LNCaP clone FGC (cell line): Measurements from ENCODE around the gene TMEM59L.
"Not testable (repeated sequence)": the region's sequence is repeated elsewhere in the genome, so short reads cannot be mapped to it uniquely, and the experiment has no call there.

Experiments
- DNase-seq: peaks from one replicate; pipeline ENCODE4 v3.0.0-alpha.2; 2011; ENCODE audit warnings: low read depth
- H3K4me3 ChIP-seq: 2 replicates; pipeline ENCODE4 v1.5.1; 2011; ENCODE audit warnings: mild to moderate bottlenecking, low read depth, low read length, control low read depth
- TF ChIP-seq, protein P1 (sequence below): IDR thresholded peaks from 2 replicates; pipeline ENCODE4 v1.5.1; 2012; ENCODE audit warnings: mild to moderate bottlenecking; ENCODE audit not compliant: control insufficient read depth, insufficient read depth; ENCODE audit errors: extremely low read depth

TMEM59L gene

DNA sequence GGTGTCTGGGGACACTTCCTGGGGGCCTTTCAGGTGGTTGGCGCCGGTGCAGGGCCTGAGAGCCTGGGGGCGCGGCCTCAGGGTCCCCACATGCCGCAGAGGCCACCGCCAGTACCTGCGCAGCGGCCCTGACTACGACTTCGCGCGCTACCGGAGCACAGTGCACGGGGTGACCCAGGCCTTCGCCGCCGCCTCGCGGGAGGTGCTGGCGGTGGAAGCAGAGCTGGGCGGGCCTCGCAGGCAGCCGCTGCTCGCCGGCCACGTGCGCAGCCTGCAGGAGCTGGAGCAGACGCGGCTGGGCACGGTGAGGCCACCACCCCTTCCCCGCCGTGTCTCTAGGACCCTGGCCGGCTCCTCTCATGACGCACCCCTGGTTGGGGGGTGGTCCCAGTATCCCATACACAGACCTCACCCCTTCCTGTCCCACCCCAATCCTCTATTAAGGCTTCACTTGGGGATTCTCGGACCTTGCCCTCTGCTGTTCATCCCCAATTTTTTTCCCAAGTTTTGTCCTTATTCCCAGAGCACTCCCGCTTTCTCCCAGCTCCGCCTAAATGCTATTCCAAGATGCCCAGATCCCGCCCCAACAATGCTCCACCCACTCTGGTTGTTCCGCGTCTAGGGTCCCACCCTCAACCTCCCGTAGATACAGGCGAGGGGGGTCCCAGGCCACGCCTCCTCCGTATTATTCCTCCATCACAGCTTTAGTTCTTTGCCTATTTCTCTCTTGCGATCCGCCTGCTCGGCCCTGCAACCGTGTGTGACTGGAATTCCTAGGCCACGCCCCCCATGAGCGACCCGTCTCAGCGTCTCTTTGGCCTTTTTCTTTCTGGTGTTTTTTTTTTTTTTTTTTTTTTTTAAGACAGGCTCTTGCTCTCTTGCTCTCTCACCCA is 23.0 kb upstream of the TMEM59L start:
- TF ChIP-seq, protein P1, sequence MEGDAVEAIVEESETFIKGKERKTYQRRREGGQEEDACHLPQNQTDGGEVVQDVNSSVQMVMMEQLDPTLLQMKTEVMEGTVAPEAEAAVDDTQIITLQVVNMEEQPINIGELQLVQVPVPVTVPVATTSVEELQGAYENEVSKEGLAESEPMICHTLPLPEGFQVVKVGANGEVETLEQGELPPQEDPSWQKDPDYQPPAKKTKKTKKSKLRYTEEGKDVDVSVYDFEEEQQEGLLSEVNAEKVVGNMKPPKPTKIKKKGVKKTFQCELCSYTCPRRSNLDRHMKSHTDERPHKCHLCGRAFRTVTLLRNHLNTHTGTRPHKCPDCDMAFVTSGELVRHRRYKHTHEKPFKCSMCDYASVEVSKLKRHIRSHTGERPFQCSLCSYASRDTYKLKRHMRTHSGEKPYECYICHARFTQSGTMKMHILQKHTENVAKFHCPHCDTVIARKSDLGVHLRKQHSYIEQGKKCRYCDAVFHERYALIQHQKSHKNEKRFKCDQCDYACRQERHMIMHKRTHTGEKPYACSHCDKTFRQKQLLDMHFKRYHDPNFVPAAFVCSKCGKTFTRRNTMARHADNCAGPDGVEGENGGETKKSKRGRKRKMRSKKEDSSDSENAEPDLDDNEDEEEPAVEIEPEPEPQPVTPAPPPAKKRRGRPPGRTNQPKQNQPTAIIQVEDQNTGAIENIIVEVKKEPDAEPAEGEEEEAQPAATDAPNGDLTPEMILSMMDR: peak; percentile 39; the same call in 1 of the 2 replicates
- H3K4me3 ChIP-seq: peak overlapping the region; percentile 84
- DNase-seq: peak; percentile 30

DNA sequence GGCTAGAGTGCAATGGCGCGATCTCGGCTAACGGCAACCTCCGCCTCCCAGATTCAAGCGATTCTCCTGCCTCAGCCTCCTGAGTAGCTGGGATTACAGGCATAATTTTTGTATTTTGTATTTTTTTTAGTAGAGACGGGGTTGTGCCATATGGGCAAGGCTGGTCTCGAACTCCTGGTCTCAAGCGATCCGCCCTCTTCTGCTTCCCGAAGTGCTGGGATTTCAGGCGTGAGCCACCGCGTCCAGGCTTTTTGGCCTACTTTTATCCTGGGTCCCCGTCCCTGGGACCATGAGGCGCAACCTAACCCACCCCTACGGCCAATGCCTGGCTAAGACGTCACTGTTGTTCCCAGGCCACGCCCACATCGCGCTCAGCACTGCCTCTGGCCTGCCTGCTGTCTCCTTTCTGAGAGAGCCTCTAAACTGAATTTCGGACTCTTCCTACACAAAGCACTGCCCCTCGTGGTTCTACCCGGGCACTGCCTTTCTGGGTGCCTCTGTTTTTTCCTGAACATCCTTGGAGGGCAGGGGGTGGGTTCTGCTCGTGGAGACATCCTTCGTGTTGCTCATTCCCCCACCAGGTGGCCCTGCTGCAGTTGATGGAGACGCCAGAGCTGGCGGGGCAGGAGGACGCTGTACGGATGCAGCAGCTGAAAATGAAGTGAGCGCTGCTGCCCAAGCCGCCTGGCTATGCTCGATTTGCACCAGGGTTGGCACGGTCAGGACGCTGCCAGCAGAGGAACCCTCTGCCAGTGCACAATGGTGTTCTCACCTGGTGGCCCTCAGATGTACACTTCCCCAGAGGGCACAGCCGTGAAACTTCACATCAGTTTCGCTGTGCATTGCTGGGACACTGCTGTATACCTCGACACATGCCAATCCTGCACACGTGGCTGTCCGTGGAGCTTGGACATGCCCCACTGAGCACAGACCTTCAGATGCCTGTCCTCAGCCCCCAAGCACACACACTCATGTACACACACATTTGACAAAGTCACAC is 22.1 kb upstream of the TMEM59L start:
- DNase-seq: no peak
- TF ChIP-seq, protein P1: no peak
- no peak overlapping the region for H3K4me3 ChIP-seq

DNA sequence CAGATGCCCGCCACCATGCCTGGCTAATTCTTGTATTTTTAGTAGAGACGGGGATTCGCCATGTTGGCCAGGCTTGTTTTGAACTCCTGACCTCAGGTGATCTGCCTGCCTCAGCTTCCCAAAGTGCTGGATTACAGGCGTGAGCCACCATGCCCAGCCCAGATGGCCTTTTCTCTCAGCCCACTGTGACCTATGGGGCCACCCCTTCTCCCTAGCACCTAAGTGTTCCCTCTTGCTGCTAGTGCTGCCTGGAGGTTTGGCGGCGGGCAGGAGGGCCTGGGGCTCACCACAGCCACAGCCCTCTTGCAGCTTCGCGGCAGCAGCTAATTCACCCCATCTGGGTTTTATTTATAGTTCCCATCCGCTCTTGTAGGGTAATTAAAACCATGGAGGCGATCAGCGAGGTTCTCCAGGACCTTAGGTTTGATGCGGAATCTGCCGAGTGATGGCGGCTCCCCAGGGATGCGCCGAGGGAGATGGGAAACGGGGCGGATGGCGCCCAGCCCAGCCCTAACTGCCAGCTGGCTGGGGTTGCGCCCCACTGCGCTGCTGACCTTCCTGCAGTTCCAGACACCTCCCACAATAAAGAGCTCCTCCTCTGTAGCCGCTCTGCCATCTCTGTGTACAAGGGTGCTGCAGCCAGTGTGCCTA is 20.8 kb upstream of the TMEM59L start:
- H3K4me3 ChIP-seq: no peak overlapping the region
- DNase-seq: no peak
- TF ChIP-seq, protein P1: no peak

DNA sequence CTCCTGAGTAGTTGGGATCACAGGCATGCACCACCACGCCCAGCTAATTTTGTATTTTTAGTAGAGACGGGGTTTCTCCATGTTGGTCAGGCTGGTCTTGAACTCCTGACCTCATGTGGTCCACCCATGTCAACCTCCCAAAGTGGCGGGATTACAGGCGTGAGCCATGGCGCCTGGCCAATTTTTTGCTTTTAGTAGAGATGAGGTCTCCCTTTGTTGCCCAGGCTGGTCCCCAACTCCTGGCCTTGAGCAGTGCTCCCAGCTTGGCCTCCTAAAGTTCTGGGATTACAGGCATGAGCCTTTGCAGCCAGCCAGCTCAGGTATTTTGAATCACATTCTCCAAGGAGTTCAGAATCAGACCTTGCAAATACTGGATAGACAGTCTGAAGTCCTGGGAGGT is 19.9 kb upstream of the TMEM59L start:
- DNase-seq: not testable (repeated sequence)

DNA sequence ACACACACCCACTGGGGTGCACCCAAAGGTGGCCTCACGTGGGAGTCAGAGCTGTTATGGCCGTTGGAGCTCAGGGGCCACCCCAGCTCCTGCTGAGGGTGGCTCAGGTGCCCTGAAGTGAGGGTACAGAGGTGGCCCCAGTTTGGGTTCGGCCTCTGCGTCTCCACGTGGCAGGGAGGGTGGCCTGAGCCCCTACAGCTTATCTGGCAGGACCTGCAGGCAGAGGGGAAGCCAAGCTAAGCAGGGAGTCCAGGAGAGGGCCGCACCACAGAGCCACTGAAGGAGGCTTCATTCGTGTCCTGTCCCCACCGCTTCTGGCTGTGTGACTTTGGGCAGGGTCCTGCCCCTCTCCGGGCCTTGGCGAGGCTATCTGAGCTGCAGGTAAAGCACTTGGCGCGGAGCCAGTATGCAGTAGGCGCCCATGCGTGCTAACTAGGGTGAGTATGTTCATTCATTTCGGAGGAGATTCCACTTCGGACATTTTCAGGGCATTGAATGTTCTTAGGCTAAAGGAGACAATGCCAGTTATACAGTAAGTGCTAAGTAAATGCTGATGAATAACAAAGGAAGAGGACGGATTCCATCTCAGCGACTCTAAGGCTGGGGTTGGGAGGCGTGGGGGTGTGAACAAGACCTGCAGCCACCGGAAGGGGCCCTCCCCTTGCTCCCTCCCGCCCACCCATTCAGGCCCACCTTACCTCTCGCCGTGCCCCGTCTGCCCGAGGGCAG is 19.1 kb upstream of the TMEM59L start:
- H3K4me3 ChIP-seq: no peak overlapping the region
- no peak for DNase-seq
- TF ChIP-seq, protein P1: no peak

More for the DNA sequence above, 19.9 kb upstream of the TMEM59L start:
- H3K4me3 ChIP-seq: not testable (repeated sequence)

DNA sequence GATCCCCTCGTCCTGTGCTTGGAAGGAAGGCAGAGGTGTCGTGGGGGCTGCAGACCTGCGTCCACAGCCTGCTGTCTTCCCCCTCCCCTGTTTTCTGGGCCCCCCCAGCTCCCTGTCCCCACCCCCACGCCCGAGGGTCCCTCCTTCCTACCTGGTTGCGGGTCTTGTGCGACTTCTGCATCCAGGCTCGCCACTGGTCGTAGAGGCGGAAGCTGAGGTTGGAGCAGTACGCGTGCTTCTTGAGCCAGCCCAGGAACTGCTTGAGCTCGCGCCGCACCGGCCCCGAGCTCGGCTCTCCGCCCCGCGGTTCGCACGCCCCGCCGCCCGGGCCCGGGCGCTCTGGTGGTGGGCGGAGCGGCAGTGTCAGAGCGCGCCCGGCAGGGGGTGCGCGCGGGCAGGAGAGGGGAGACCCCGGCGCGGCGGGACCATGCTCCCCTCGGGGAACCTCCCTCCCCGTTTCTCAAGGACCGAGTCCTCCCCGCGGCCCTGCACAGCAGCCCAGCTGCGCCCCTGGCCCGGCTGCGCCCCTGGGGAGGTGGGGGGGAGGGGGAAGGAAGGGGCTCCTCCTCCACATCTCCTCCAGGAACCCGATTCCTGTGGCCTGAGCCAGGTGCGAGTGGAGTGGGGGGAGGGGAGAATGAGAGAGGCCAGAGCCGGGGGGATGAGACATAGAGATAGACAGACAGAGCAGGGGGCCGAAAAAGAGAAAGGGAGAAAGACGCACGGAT is 18.4 kb upstream of the TMEM59L start:
- TF ChIP-seq, protein P1: peak; percentile 91
- peak overlapping the region; percentile 40 for H3K4me3 ChIP-seq
- DNase-seq: peak; percentile 25
